Hepatocyte (in vitro differentiated cells): ENCODE results near the gene HS3ST5.
"Not testable (repeated sequence)": the region's sequence is repeated elsewhere in the genome, so short reads cannot be mapped to it uniquely, and the experiment has no call there.

Experiments
- EZH2phosphoT487 ChIP-seq: fragments of 200-600 bp; sonication (generic); IDR thresholded peaks from one replicate; pipeline ENCODE4 v1.6.1; 2018; ENCODE audit warnings: antibody characterized with exemption, mild to moderate bottlenecking, low read depth, moderate library complexity; ENCODE audit not compliant: unreplicated experiment, severe bottlenecking
- TF ChIP-seq, protein P1 (sequence below): fragments of 200-600 bp; sonication (generic); IDR thresholded peaks from 2 replicates; pipeline ENCODE4 v1.5.1; 2016; ENCODE audit warnings: antibody characterized with exemption, mild to moderate bottlenecking; ENCODE audit not compliant: poor library complexity

DNA sequence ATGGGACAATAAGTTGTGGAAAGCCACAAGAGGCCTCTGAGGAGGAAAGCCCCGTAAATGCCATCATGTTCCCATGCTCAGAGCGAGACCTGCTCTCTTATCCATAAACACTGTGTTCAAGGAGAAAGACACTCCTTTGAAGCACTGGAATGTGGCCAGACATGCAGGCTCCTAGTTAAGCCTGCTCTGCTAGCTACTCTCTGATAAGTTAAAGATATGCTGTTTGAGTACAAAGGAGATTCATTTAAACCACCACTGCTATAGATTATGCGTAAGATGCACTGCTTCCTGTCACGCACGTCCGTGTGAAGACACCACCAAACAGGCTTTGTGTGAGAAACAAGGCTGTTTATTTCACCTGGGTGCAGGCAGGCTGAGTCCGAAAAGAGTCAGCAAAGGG, 331.3 kb downstream of the HS3ST5 start:
- not testable (repeated sequence) for TF ChIP-seq EZH2phosphoT487
- TF ChIP-seq, protein P1, sequence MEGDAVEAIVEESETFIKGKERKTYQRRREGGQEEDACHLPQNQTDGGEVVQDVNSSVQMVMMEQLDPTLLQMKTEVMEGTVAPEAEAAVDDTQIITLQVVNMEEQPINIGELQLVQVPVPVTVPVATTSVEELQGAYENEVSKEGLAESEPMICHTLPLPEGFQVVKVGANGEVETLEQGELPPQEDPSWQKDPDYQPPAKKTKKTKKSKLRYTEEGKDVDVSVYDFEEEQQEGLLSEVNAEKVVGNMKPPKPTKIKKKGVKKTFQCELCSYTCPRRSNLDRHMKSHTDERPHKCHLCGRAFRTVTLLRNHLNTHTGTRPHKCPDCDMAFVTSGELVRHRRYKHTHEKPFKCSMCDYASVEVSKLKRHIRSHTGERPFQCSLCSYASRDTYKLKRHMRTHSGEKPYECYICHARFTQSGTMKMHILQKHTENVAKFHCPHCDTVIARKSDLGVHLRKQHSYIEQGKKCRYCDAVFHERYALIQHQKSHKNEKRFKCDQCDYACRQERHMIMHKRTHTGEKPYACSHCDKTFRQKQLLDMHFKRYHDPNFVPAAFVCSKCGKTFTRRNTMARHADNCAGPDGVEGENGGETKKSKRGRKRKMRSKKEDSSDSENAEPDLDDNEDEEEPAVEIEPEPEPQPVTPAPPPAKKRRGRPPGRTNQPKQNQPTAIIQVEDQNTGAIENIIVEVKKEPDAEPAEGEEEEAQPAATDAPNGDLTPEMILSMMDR = not testable (repeated sequence)
